AG04450 (cell line): ENCODE measurements around the gene CHRM5. TPM values are rescaled to one million over a fixed set of nuclear protein-coding genes. Genes with fewer than 3 reads are reported as not detected.

ENCODE experiments used
- CTCF ChIA-PET: fragments of 300-600, 350-600 bp; formaldehyde crosslinking; extraction: SDS; loops from one replicate; lab custom pipeline; 2022; ENCODE audit warnings: antibody characterized with exemption, inconsistent platforms; lab: Charles Lee
- POLR2A ChIA-PET: fragments of 350-600 bp; formaldehyde crosslinking; extraction: SDS; loops from one replicate; lab custom pipeline; 2021; ENCODE audit warnings: antibody characterized with exemption, inconsistent platforms; lab: Yijun Ruan, JAX
- DNase-seq: peaks from one replicate; pipeline ENCODE4 v3.0.0-alpha.2; 2011; ENCODE audit warnings: low read depth, low spot score
- H3K27ac ChIP-seq: one replicate; pipeline ENCODE4 v1.5.1; 2012; ENCODE audit warnings: low read depth, low read length, control low read depth
- H3K27me3 ChIP-seq: one replicate; pipeline ENCODE4 v1.6.0; 2012; ENCODE audit warnings: low read length; ENCODE audit not compliant: control insufficient read depth, insufficient read depth
- H3K4me3 ChIP-seq: 2 replicates; pipeline ENCODE4 v1.5.1; 2011; ENCODE audit warnings: mild to moderate bottlenecking, low read depth, low read length, control low read depth
- H3K9me3 ChIP-seq: 2 replicates; pipeline ENCODE4 v1.5.1; 2012; ENCODE audit warnings: low read length; ENCODE audit not compliant: control insufficient read depth, insufficient read depth
- polyA plus RNA-seq: library from polyadenylated mRNA; depleted of rRNA; stranded (reverse); fragments of >200 nt; gene quantifications from 2 replicates; pipeline ENCODE4 v1.2.3, GENCODE V29; 2011
- TF ChIP-seq, protein P1 (sequence below): IDR thresholded peaks from 2 replicates; pipeline ENCODE4 v1.5.1; 2011; ENCODE audit warnings: low read depth, low read length, control low read depth, inconsistent platforms

Gene CHRM5
- polyA plus RNA-seq, 1 experiment: 0.02 TPM

DNA sequence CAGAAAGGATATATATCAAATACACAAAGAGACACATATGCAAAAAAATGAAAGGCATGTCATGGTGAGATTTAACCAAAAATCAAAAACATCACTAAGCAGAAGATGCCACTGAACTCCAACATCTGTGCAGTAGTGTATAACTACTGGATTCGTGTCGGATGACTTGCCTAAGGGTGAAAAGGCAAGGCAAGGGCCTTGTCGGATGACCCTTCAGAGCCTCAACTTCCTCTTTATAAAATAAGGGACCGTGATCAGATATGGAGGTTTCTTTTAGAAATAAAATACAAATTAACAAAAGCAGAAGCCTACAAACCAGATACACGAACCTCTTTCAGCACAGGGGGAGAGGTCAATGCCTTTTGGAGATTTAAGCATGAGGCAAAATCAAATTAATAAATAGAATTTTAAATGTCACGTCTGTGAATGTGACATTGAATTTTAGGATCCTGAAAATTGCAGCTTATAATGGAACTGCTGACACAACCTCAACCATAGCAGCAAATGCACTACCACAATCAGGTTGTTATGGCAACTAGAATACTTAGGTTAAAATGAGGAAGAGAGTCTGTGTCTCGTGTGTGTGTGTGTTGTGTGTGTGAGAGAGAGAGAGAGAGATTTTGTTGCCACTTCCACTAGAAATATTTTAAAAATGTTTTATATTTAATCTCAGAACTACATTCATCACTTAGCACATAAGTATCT, 8.3 kb upstream of the CHRM5 start:
- Histone ChIP-seq H3K27ac (no peak overlapping the region), H3K9me3 (no peaks in the 10 kb centered on the region), H3K4me3 (no peak overlapping the region), H3K27me3 (no peaks in the 10 kb centered on the region)
- DNase-seq: no peak
- ChIA-PET CTCF (interaction anchor here (1.3 kb wide), 1 partner anchor 223 kb away, joined by 9 read pairs; no protein-coding TSS in a partner anchor), POLR2A (no interaction called here)
- TF ChIP-seq, protein P1, sequence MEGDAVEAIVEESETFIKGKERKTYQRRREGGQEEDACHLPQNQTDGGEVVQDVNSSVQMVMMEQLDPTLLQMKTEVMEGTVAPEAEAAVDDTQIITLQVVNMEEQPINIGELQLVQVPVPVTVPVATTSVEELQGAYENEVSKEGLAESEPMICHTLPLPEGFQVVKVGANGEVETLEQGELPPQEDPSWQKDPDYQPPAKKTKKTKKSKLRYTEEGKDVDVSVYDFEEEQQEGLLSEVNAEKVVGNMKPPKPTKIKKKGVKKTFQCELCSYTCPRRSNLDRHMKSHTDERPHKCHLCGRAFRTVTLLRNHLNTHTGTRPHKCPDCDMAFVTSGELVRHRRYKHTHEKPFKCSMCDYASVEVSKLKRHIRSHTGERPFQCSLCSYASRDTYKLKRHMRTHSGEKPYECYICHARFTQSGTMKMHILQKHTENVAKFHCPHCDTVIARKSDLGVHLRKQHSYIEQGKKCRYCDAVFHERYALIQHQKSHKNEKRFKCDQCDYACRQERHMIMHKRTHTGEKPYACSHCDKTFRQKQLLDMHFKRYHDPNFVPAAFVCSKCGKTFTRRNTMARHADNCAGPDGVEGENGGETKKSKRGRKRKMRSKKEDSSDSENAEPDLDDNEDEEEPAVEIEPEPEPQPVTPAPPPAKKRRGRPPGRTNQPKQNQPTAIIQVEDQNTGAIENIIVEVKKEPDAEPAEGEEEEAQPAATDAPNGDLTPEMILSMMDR: no peak

DNA sequence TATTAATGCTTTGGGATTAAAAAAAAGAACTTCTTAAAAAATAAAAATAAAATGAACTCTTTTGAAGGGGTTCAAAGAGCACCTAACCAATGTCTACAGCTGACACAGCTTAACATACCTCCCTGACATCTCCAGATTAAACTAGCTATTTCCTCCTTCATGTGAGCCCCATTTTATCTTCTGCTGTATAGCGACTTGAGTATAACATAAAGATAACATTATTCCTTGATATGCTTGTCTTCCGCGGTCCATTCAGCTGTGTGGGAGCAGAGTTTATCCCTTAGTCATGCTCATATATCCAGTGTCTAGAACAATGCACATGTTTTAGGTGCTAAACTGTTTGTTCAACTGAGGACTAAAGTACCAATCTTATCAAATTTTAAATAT, 7.8 kb upstream of the CHRM5 start:
- Histone ChIP-seq H3K9me3 (no peaks in the 10 kb centered on the region), H3K27me3 (no peaks in the 10 kb centered on the region), H3K27ac (no peak overlapping the region), H3K4me3 (no peak overlapping the region)
- TF ChIP-seq, protein P1: no peak
- ChIA-PET POLR2A (no interaction called here), CTCF (interaction anchor here (1.3 kb wide), 1 partner anchor 224 kb away, joined by 9 read pairs; no protein-coding TSS in a partner anchor)
- DNase-seq: no peak

DNA sequence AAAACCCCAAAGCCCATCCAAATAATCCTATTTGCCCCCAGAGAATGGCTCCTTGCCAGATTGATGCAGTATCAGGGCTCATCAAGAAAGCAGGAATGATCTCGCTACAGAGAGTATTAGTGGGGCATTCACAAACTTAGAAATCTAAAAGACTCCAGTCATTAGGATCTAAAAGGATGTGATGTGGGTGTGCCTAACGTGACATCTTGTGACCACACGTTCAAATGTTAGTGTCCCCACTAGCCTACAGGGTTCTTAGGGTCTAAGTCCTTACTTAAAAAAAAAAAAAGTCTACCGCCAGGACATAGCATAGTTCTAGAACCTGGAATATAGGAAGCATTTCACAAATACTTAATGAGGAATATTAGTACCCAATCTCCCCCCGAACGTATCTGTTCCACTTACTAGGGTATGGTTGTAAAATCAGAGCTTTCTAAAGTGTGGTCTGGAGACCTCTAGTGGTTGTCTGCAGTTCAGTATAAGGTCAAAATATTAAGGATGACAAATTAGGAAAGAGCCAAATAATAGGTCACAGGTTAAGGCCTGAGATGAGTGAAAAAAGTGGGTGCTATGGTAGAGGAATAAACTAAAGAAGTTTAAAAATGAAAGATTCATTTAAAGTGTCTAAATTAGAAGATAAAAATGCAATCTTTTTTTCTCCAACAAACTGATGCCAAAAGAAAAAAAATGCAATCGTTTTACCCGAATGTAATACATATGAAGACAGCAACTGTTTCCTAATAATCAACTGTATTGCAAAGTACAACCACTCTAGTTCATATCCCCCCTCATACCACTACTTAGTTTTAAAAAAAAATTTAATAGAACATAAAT, 4.2 kb upstream of the CHRM5 start:
- Histone ChIP-seq H3K27me3 (no peaks in the 10 kb centered on the region), H3K4me3 (no peak overlapping the region), H3K27ac (no peak overlapping the region), H3K9me3 (no peaks in the 10 kb centered on the region)
- ChIA-PET CTCF (interaction anchor here (0.6 to 4.9 kb wide), 13 partner anchors 9 to 227 kb away, joined by 3 to 73 read pairs (median 3); no protein-coding TSS in a partner anchor), POLR2A (no interaction called here)
- no peak for DNase-seq
- TF ChIP-seq, protein P1: peak; percentile 84

DNA sequence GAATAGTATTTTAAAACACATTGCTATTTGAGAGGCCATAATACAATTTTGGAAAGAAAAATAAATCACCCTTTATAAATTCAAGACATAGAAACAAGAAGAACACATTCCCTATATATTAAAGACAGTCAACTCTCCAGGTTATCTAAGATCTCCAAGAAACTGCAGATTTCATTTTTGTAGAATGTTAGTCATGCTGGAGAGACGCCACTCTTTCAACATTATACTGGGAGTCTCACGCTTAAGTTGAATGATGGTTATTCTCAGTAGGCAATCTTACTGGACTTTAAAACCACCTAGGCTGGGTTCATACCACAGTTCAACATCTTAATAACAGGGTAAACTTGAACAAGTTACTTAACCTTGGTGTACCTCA, 3.6 kb upstream of the CHRM5 start:
- TF ChIP-seq, protein P1: no peak
- DNase-seq: no peak
- CTCF ChIA-PET: interaction anchor here (0.6 to 4.9 kb wide), 11 partner anchors 10 to 228 kb away, joined by 3 to 73 read pairs (median 3); no protein-coding TSS in a partner anchor
- Histone ChIP-seq H3K4me3 (no peak overlapping the region), H3K9me3 (no peaks in the 10 kb centered on the region), H3K27me3 (no peaks in the 10 kb centered on the region), H3K27ac (no peak overlapping the region)
- POLR2A ChIA-PET: no interaction called here
